GM19351 (cell line): ENCODE data around the gene DPP9.

Experiments used
- ATAC-seq: cut with Tn5 transposase; IDR thresholded peaks from one replicate; pipeline ENCODE4 v1.9.1; 2021; ENCODE audit warnings: mild to moderate bottlenecking, moderate library complexity; ENCODE audit not compliant: unreplicated experiment

DPP9 gene

DNA sequence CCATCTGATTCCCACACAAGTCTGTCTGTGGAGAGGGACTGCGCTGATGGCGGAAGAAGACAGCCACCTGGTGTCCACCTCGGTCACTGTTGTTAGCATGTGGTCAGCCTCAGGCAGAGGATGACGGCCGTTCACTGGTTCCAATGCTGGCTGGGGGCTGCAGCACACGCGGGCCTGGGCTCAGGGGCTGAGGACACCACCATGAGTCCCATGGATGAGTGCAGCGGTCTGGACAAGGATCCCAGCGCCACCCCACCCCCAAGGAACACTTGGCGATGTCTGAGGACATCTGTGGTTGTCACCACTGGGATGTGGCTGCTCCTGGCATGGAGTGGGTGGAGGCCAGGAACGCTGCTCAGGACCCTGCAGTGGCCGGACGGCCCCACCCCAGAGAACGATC lies 10.9 kb downstream of the DPP9 start:
- no peak for ATAC-seq

- ATAC-seq = no peak
Measured at GRCh38 chr19:4711211-4711610, 12.4 kb downstream of the DPP9 start.

DNA sequence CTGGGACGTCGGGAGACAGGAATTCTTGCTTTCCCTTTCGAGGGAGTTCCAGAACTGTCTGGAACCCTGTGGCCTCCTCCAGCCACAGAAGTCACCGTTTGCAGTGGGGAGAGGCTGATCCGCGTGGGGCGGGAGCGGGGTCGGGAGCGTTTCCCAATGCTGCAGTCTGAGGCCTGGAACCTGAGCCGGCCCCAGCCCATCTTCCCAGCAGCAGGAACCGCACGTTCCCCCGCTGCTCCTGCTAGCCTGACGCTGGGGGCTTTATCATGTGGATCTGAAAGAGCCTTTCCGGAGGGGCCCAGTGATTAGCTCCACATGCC lies 13.4 kb downstream of the DPP9 start:
- ATAC-seq = no peak

GRCh38 chr19:4709440-4710280 lies 14.0 kb downstream of the DPP9 start:
- no peak for ATAC-seq

DNA sequence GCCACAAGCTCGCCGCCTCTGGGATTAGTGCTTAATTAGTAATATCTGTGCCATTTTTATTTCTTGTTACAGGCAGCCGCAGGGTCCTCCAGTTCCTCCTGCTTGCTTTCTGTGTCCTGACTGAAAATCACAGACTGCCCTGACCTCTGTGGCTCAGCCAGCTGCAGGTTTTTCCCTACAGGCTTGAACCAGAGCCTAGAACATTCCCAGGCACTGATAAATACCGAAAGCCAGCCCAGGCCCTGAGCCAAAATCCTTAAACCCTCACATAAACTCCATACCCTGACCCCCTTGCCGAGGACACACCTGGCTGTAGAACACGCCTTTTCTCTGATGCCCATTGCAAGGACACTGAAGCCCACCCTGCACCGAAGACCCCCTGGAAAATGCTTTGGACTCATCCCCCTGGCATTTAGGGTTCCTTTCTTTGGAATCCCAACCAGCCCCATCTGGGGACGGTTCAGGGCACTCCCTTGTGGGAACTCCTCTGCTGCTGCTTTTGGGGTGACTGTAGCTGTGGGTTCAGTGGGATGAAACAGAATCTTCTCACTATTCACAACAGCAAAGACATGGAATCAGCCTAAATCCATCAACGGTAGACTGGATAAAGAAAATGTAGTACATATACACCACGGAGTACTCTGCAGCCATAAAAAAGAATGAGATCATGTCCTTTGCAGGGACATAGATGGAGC lies 15.5 kb downstream of the DPP9 start:
- no peak for ATAC-seq

DNA sequence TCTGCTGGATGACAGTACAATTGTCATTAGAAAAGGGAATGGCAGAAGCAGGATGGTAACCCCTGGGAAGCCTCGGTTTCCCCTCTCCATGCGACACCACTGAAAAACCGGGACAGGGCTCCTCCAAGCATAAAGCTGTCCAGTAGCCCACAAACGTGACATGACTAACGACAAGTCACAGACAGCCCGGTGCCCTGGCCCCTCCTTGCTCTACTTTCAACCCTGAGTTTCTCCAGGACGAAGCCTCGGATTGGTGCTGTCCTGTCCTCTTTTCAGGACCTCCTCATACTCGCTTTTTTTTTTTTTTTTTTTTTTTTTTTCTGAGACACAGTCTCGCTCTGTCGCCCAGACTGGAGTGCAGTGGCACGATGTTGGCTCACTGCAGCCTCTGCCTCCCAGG lies 16.3 kb downstream of the DPP9 start:
- no peak for ATAC-seq

DNA sequence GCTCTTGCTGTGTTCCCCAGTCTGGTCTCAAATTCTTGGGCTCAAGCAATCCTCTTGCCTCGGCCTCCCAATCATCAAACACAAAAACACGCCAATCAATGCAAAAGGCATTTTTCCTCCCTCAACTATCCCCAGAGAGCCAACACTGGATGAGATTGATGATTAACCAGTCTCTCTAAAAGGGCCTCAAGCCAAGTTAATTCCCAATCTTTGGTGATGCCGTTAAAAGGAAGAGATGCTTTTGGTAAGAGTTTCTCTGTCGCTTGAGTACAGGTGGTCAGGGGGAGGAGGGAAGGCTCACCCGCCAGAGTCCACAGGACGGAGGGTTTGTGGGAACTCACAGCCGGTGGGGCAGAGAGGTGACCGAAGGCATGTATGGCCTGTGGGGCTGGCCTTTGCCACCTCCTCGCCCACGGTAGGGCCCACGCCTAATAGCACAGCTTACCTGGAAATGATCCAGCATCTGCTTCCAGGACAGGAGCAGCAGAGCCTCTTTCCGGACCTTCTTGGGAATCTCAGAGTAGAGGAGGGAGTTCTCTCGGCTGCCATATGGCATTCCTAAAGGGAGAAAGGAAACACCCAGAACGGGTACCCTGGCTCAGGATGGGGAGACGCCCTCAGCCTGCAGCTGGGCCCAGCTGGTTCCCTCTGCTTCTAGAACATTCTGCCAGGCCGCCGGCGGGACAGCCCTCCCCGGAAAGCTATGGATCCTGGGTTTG lies 18.1 kb downstream of the DPP9 start:
- ATAC-seq = no peak

DNA sequence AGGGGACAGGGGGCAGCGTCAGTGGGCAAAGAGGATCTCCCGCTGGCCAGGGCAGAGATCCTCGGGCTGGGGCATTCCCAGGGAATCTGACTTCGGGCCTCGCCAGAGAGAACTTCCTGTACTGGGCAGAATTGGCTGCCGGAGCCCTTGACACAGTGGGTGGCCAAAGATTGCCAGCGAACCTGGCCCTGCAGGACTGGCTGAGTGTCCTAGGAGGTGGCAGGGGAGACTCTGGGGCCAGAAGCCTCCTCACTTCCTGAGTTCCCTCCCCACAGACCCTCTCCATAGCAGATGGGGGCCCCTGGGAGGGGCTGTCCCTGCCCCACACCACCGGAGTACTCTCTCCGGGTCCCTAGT lies 19.3 kb downstream of the DPP9 start:
- ATAC-seq = no peak

- no peak for ATAC-seq
Measured at GRCh38 chr19:4703671-4704316, 19.8 kb downstream of the DPP9 start.

DNA sequence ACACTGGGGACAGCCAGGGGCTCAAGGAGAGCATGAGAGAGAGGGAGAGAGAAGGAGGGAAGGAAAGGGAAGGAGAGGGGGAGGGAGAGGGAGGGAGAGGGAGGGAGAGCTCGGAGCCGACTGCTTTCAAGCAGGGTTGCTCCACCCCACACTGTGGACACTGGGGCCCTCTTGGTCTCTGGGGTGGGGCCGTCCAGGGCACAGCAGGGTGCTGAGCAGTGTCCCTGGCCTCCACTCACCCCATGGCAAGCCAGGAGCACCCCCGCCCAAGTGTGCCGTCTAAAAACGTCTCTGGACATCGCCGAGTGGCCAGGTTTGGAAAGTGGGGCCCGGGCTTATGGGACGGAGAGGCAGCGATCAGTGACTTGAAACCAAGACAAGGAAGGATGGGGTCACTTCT lies 20.9 kb downstream of the DPP9 start:
- no peak for ATAC-seq

- ATAC-seq = no peak
Measured at GRCh38 chr19:4701557-4701956, 22.1 kb downstream of the DPP9 start.

DNA sequence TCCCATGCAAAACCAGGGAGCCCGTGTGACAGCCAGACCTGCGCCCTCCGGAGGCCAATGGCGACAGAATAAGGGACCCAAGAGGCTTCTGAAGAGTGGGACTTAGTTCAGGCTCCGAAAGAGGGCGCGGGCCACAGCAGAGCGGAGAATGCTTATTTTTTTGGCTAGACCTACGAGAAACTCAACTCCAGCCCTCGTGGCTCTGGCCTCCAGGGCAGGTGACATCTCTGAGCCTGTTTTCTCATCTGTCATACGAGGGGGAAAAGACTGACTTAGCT lies 23.0 kb downstream of the DPP9 start:
- no peak for ATAC-seq

DNA sequence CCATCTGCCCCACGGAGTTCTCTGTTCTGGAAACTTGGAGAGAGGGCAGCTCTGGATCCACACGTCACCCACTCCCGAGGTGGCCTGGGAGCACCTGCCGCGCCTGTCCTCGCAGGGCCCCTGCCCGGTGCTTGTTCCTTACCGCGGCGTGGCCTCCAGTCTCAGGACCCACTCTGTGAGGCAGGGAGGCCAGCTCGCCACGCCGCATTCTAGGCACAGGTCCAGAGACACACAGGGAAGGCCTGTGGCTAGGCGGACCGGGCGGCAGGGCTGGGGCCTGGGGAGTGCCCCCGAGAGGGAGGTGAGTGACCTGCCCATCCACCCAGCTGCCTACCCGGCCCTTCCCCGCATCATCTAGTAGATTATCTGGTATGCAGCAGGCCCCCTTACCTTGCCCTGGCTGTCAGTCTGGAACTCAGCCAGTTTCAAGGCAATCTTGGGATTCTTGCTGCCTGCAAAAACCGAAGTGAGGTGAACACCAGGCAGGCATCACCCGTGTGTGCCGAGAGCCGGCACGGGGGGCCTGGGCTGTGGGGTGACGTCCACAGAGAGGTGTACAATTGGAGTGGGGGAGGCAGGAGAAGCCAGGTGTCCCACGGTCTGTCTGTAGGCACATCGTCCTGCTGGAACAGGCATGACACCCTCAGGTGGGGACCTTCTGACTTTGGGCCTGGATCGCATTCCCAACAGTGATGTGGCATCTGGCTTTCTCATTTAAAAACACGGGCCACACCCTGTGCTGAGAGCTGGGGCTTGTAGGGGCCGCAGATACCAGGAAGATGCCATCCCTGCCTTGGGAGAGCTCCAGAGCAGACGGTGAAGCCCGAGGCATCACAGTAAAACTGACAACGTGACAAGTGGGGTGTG lies 23.6 kb downstream of the DPP9 start:
- no peak for ATAC-seq

GRCh38 chr19:4697304-4697703 lies 26.3 kb downstream of the DPP9 start:
- ATAC-seq = no peak

- ATAC-seq = no peak
Measured at GRCh38 chr19:4695224-4695731, 28.4 kb downstream of the DPP9 start.

- ATAC-seq = no peak
Measured at GRCh38 chr19:4694211-4694987, 29.2 kb downstream of the DPP9 start.

- ATAC-seq = no peak
Measured at GRCh38 chr19:4693471-4694121, 30.0 kb downstream of the DPP9 start.

DNA sequence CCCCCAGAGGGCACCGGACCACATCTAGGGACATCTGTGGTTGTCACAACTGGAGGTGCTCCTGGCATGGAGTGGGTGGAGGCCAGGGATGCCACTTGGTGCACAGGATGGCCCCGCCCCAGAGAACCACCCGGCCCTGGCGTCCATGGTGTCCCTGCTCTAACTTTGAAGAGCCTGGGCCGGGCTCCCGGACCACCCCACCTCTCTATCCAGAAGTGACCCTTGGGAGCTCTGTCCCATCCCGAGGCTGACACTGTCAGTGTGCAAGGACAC lies 30.6 kb downstream of the DPP9 start:
- ATAC-seq = no peak

GRCh38 chr19:4692251-4693077 lies 31.2 kb downstream of the DPP9 start:
- ATAC-seq = no peak
